Esophagus muscularis mucosa (tissue), 3 donors: Measurements from ENCODE around the gene MADD.

Source experiments
- POLR2A ChIP-seq: fragments of 450-650 bp; IDR thresholded peaks from one replicate; pipeline ENCODE4 v1.6.1; 2017; ENCODE audit warnings: antibody characterized with exemption, moderate library complexity, mild to moderate bottlenecking, low read depth
- TF ChIP-seq, protein P1 (sequence below), 3 experiments: fragments of 200-600 bp in 2 of 3; fragments of 450-650 bp in 1 of 3; sonication (generic) in 2 of 3; IDR thresholded peaks; one replicate each; pipeline ENCODE4 v1.5.1; 2017 to 2019; ENCODE audit warnings: antibody characterized with exemption in 3 of 3, mild to moderate bottlenecking in 2 of 3, moderate library complexity in 1 of 3

DNA sequence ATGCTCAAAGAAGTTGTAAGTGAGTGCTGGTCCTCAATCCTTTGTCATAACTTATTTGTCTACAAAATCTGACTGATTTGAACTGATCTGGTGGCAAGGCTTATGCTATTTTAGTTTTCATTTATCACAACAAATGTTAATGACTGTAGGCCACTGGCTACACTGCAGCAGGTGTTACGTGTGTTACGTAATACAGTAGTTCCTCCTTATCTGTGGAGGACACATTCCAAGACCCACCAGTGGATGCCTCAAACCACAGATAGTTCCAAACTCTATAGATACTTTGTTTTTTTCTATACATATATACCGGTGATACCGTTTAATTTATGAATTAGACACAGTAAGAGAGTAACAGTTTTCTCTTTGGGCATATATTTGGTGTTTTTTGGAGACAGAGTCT, 7.0 kb downstream of the MADD start:
- TF ChIP-seq, protein P1, sequence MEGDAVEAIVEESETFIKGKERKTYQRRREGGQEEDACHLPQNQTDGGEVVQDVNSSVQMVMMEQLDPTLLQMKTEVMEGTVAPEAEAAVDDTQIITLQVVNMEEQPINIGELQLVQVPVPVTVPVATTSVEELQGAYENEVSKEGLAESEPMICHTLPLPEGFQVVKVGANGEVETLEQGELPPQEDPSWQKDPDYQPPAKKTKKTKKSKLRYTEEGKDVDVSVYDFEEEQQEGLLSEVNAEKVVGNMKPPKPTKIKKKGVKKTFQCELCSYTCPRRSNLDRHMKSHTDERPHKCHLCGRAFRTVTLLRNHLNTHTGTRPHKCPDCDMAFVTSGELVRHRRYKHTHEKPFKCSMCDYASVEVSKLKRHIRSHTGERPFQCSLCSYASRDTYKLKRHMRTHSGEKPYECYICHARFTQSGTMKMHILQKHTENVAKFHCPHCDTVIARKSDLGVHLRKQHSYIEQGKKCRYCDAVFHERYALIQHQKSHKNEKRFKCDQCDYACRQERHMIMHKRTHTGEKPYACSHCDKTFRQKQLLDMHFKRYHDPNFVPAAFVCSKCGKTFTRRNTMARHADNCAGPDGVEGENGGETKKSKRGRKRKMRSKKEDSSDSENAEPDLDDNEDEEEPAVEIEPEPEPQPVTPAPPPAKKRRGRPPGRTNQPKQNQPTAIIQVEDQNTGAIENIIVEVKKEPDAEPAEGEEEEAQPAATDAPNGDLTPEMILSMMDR (IDR thresholded peaks at IDR 0.05) = no peak
- TF ChIP-seq POLR2A = no peak
